Liver (tissue), 9 donors: ENCODE data around the gene AMELY. TPM values are rescaled to one million over a fixed set of nuclear protein-coding genes. Genes with fewer than 3 reads are reported as not detected.
A peak's percentile ranks its signal among the peaks of the same experiment; 100 is the strongest.
"Not testable (repeated sequence)": the region's sequence is repeated elsewhere in the genome, so short reads cannot be mapped to it uniquely, and the experiment has no call there.

Source experiments
- DNase-seq: peaks from one replicate; pipeline ENCODE4 v3.0.0-alpha.2; 2017; ENCODE audit warnings: low spot score
- H3K27ac ChIP-seq, 2 donors: one replicate each; pipeline ENCODE4 v1.7.0; 2013; ENCODE audit warnings: inconsistent platforms in 2 of 2, low read length in 2 of 2, control low read depth in 1 of 2, low read depth in 1 of 2, mild to moderate bottlenecking in 1 of 2
- H3K27me3 ChIP-seq, 4 donors: one replicate each; pipeline versions ENCODE4 v1.6.1 to v1.7.0; 2013; ENCODE audit warnings: low read length in 3 of 4, inconsistent platforms in 1 of 4, mild to moderate bottlenecking in 1 of 4, moderate library complexity in 1 of 4; ENCODE audit not compliant: control insufficient read depth in 4 of 4, insufficient read depth in 4 of 4
- H3K36me3 ChIP-seq, 4 donors: one replicate each; pipeline versions ENCODE4 v1.6.1 to v1.7.0; 2013; ENCODE audit warnings: low read length in 3 of 4, mild to moderate bottlenecking in 3 of 4, low read depth in 1 of 4, moderate library complexity in 1 of 4; ENCODE audit not compliant: control insufficient read depth in 4 of 4, insufficient read depth in 3 of 4
- H3K4me1 ChIP-seq, 4 donors: one replicate each; pipeline versions ENCODE4 v1.6.1 to v1.7.0; 2013; ENCODE audit warnings: low read length in 3 of 4, mild to moderate bottlenecking in 3 of 4, moderate library complexity in 1 of 4; ENCODE audit not compliant: control insufficient read depth in 4 of 4, insufficient read depth in 4 of 4
- H3K4me3 ChIP-seq, 3 donors: one replicate each; pipeline versions ENCODE4 v1.6.1 to v1.7.0; 2013; ENCODE audit warnings: low read length in 3 of 3, control low read depth in 1 of 3, low read depth in 1 of 3, mild to moderate bottlenecking in 1 of 3
- H3K9ac ChIP-seq, 2 donors: one replicate each; pipeline ENCODE4 v1.7.0; 2013; ENCODE audit warnings: low read length in 2 of 2, mild to moderate bottlenecking in 2 of 2, moderate library complexity in 2 of 2, control low read depth in 1 of 2, low read depth in 1 of 2
- H3K9me3 ChIP-seq, 4 donors: one replicate each; pipeline versions ENCODE4 v1.6.1 to v1.7.0; 2013; ENCODE audit warnings: low read length in 3 of 4; ENCODE audit not compliant: control insufficient read depth in 4 of 4
- EGR1 ChIP-seq, 2 donors: IDR thresholded peaks; 2 replicates each; pipeline ENCODE4 v1.6.1; 2016 to 2018; ENCODE audit warnings: antibody characterized with exemption in 2 of 2, low read depth in 2 of 2
- FOXA1 ChIP-seq: IDR thresholded peaks from 2 replicates; pipeline ENCODE4 v1.6.1; 2016; ENCODE audit warnings: antibody characterized with exemption
- FOXA2 ChIP-seq: IDR thresholded peaks from 2 replicates; pipeline ENCODE4 v1.6.1; 2016; ENCODE audit warnings: antibody characterized with exemption
- GABPA ChIP-seq, 2 donors: IDR thresholded peaks in 1 of 2; conservative IDR thresholded peaks in 1 of 2; 2 replicates each; pipeline ENCODE4 v1.6.1; 2016; ENCODE audit warnings: antibody characterized with exemption in 2 of 2, mild to moderate bottlenecking in 1 of 2, moderate library complexity in 1 of 2
- HNF4A ChIP-seq, 2 donors: conservative IDR thresholded peaks; 2 replicates each; pipeline ENCODE4 v1.6.1; 2016; ENCODE audit warnings: antibody characterized with exemption in 2 of 2, mild to moderate bottlenecking in 2 of 2
- HNF4G ChIP-seq: IDR thresholded peaks from 2 replicates; pipeline ENCODE4 v1.6.1; 2016; ENCODE audit warnings: antibody characterized with exemption
- JUND ChIP-seq, 2 donors: IDR thresholded peaks; 2 replicates each; pipeline ENCODE4 v1.6.1; 2016; ENCODE audit warnings: antibody characterized with exemption in 2 of 2
- NR2F2 ChIP-seq: IDR thresholded peaks from 2 replicates; pipeline ENCODE4 v1.6.1; 2016; ENCODE audit warnings: antibody characterized with exemption
- RAD21 ChIP-seq, 2 donors: IDR thresholded peaks; 2 replicates each; pipeline ENCODE4 v1.6.1; 2016; ENCODE audit warnings: antibody characterized with exemption in 2 of 2, mild to moderate bottlenecking in 2 of 2
- RXRA ChIP-seq, 2 donors: IDR thresholded peaks; 2 replicates each; pipeline ENCODE4 v1.6.1; 2017 to 2018; ENCODE audit warnings: antibody characterized with exemption in 2 of 2, mild to moderate bottlenecking in 1 of 2
- SP1 ChIP-seq: IDR thresholded peaks from 2 replicates; pipeline ENCODE4 v1.6.1; 2018; ENCODE audit warnings: antibody characterized with exemption, mild to moderate bottlenecking
- TAF1 ChIP-seq: conservative IDR thresholded peaks from 2 replicates; pipeline ENCODE4 v1.6.1; 2016; ENCODE audit warnings: antibody characterized with exemption, mild to moderate bottlenecking
- YY1 ChIP-seq: IDR thresholded peaks from 2 replicates; pipeline ENCODE4 v1.6.1; 2016; ENCODE audit warnings: antibody characterized with exemption, mild to moderate bottlenecking
- WGBS: extraction: QIAGEN DNeasy Blood & Tissue Kit; methylation state at CpG from one replicate; pipeline ENCODE4 v1.1.7; 2013; 5-methylcytosine and 5-hydroxymethylcytosine counted together
- polyA plus RNA-seq, 2 donors: library from polyadenylated mRNA; stranded (reverse) in 1 of 2; unstranded in 1 of 2; fragments of 200-250 nt in 1 of 2; fragments of >200 nt in 1 of 2; fragmentation: Nextera tagmentation in 1 of 2; extraction: Ambion mirVana in 1 of 2; gene quantifications; one replicate each; pipeline versions ENCODE4 v1.2.1 to v1.2.3, GENCODE V29; 2013 to 2015
- total RNA-seq, 2 donors: library from RNA; depleted of rRNA; stranded (reverse); fragments of >200 nt; gene quantifications; one replicate each; pipeline ENCODE4 v1.2.3, GENCODE V29; 2014
- TF ChIP-seq, protein P1 (sequence below): IDR thresholded peaks from 2 replicates; pipeline ENCODE4 v1.6.1; 2016; ENCODE audit warnings: antibody characterized with exemption, mild to moderate bottlenecking
- TF ChIP-seq, protein P2 (sequence below): IDR thresholded peaks from 2 replicates; pipeline ENCODE4 v1.6.1; 2016; ENCODE audit warnings: antibody characterized with exemption
- TF ChIP-seq, protein P3 (sequence below): IDR thresholded peaks from 2 replicates; pipeline ENCODE4 v1.6.1; 2016; ENCODE audit warnings: antibody characterized with exemption
- TF ChIP-seq, protein P4 (sequence below): IDR thresholded peaks from 2 replicates; pipeline ENCODE4 v1.6.1; 2016; ENCODE audit warnings: antibody characterized with exemption
- TF ChIP-seq, protein P5 (sequence below): fragments of 150-350 bp; IDR thresholded peaks from 2 replicates; pipeline ENCODE4 v1.5.1; 2017; ENCODE audit warnings: improper control_type of control experiment, low read depth, low read length; ENCODE audit not compliant: missing input control
- donor health status: healthy.
- donor health status: healthy.
- donor health status: healthy.
- donor health status: healthy.
- donor health status: healthy.

The AMELY gene
- total and polyA plus RNA-seq, 4 donors = not detected

DNA sequence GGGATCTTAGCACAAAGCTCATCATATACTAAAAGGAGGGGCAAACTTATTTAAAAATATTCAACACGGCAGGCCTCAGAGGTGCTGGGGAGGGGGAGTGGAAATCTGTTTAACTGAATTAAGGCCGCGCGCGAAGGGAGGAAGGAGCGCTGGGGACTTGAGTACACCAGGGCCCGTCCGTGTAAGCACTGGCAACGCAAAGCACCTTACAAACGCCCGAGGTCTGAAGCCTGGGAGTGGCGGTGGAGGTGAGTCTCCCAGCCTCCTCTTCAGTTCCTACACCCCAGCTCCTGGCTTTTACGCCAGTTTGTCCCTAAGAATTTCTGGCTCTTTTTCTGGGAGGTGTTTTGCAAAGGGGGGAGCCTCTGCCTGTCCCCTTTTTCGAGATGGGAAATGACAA is 1.7 kb downstream of the AMELY start:
- H3K27ac ChIP-seq = no peak overlapping the region
- H3K4me3 ChIP-seq = peak overlapping the region in 1 of 3 donors; percentile 71
- H3K9me3 ChIP-seq = no peaks in the 10 kb centered on the region
- H3K36me3 ChIP-seq = no peaks in the 10 kb centered on the region
- 1% methylated on average over 14 of the region's 14 CpGs for WGBS
- TF ChIP-seq SP1 = no peak
- no peak for TF ChIP-seq NR2F2
- TF ChIP-seq, protein P1, sequence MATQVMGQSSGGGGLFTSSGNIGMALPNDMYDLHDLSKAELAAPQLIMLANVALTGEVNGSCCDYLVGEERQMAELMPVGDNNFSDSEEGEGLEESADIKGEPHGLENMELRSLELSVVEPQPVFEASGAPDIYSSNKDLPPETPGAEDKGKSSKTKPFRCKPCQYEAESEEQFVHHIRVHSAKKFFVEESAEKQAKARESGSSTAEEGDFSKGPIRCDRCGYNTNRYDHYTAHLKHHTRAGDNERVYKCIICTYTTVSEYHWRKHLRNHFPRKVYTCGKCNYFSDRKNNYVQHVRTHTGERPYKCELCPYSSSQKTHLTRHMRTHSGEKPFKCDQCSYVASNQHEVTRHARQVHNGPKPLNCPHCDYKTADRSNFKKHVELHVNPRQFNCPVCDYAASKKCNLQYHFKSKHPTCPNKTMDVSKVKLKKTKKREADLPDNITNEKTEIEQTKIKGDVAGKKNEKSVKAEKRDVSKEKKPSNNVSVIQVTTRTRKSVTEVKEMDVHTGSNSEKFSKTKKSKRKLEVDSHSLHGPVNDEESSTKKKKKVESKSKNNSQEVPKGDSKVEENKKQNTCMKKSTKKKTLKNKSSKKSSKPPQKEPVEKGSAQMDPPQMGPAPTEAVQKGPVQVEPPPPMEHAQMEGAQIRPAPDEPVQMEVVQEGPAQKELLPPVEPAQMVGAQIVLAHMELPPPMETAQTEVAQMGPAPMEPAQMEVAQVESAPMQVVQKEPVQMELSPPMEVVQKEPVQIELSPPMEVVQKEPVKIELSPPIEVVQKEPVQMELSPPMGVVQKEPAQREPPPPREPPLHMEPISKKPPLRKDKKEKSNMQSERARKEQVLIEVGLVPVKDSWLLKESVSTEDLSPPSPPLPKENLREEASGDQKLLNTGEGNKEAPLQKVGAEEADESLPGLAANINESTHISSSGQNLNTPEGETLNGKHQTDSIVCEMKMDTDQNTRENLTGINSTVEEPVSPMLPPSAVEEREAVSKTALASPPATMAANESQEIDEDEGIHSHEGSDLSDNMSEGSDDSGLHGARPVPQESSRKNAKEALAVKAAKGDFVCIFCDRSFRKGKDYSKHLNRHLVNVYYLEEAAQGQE = no peak
- DNase-seq = no peak
- H3K27me3 ChIP-seq = no peaks in the 10 kb centered on the region
- no peak overlapping the region for H3K9ac ChIP-seq
- peaks cover 0 to 2% (median 0%) of the 10 kb centered on the region in 4 donors for H3K4me1 ChIP-seq

DNA sequence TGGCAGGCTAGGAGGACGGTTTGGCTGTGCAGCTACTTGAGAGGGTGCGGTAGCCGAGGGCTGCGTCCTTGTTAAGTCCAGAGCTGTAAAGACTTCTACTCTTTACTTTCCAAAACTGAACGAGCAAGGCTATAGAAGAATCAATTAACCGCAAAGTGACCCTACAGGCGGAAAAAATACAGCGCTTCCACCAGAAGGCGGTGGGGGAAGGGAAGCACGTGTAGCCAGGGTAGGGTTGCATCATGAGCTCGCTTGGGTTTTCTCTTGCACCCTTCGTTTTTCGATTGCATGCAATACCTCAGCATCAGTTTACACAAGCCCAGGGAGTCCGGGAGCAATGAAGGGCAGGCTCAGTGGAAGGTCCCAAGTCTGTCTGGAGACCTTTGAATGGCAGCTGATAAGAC is 2.4 kb downstream of the AMELY start:
- peak; percentile 41 for DNase-seq
- Histone ChIP-seq H3K27ac (no peak overlapping the region), H3K27me3 (no peaks in the 10 kb centered on the region), H3K36me3 (no peaks in the 10 kb centered on the region), H3K9me3 (no peaks in the 10 kb centered on the region), H3K9ac (no peak overlapping the region), H3K4me1 (peaks cover 0 to 2% (median 0%) of the 10 kb centered on the region in 4 donors), H3K4me3 (no peak overlapping the region)
- 1% methylated on average over 14 of the region's 14 CpGs for WGBS
- TF ChIP-seq RXRA (IDR thresholded peaks at IDR 0.05) = peak in 1 of 2 donors; percentile 77
- TF ChIP-seq, protein P2, sequence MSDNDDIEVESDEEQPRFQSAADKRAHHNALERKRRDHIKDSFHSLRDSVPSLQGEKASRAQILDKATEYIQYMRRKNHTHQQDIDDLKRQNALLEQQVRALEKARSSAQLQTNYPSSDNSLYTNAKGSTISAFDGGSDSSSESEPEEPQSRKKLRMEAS = peak; percentile 87
- TF ChIP-seq HNF4G = no peak
- TF ChIP-seq EGR1 (IDR thresholded peaks at IDR 0.05; ENCODE audit: low read depth in 2 of 2) = peak in 1 of 2 donors; percentile 42
- no peak for TF ChIP-seq NR2F2
- TF ChIP-seq, protein P1 = no peak
- no peak for TF ChIP-seq RAD21 (IDR thresholded peaks at IDR 0.05)
- no peak for TF ChIP-seq SP1
- TF ChIP-seq, protein P3, sequence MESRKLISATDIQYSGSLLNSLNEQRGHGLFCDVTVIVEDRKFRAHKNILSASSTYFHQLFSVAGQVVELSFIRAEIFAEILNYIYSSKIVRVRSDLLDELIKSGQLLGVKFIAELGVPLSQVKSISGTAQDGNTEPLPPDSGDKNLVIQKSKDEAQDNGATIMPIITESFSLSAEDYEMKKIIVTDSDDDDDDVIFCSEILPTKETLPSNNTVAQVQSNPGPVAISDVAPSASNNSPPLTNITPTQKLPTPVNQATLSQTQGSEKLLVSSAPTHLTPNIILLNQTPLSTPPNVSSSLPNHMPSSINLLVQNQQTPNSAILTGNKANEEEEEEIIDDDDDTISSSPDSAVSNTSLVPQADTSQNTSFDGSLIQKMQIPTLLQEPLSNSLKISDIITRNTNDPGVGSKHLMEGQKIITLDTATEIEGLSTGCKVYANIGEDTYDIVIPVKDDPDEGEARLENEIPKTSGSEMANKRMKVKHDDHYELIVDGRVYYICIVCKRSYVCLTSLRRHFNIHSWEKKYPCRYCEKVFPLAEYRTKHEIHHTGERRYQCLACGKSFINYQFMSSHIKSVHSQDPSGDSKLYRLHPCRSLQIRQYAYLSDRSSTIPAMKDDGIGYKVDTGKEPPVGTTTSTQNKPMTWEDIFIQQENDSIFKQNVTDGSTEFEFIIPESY = peak; percentile 41
- TF ChIP-seq, protein P4, sequence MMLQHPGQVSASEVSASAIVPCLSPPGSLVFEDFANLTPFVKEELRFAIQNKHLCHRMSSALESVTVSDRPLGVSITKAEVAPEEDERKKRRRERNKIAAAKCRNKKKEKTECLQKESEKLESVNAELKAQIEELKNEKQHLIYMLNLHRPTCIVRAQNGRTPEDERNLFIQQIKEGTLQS = no peak
- TF ChIP-seq YY1 = peak; percentile 36
- no peak for TF ChIP-seq TAF1
- peak in 1 of 2 donors; percentile 59 for TF ChIP-seq JUND (IDR thresholded peaks at IDR 0.05)
- no peak for TF ChIP-seq FOXA1
- peak in 1 of 2 donors; percentile 68 for TF ChIP-seq HNF4A (conservative IDR thresholded peaks at IDR 0.05)
- no peak for TF ChIP-seq GABPA (IDR thresholded peaks at IDR 0.05 in 1 of 2, conservative IDR thresholded peaks at IDR 0.05 in 1 of 2)
- TF ChIP-seq FOXA2 = peak; percentile 50
- TF ChIP-seq, protein P5, sequence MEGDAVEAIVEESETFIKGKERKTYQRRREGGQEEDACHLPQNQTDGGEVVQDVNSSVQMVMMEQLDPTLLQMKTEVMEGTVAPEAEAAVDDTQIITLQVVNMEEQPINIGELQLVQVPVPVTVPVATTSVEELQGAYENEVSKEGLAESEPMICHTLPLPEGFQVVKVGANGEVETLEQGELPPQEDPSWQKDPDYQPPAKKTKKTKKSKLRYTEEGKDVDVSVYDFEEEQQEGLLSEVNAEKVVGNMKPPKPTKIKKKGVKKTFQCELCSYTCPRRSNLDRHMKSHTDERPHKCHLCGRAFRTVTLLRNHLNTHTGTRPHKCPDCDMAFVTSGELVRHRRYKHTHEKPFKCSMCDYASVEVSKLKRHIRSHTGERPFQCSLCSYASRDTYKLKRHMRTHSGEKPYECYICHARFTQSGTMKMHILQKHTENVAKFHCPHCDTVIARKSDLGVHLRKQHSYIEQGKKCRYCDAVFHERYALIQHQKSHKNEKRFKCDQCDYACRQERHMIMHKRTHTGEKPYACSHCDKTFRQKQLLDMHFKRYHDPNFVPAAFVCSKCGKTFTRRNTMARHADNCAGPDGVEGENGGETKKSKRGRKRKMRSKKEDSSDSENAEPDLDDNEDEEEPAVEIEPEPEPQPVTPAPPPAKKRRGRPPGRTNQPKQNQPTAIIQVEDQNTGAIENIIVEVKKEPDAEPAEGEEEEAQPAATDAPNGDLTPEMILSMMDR = no peak

DNA sequence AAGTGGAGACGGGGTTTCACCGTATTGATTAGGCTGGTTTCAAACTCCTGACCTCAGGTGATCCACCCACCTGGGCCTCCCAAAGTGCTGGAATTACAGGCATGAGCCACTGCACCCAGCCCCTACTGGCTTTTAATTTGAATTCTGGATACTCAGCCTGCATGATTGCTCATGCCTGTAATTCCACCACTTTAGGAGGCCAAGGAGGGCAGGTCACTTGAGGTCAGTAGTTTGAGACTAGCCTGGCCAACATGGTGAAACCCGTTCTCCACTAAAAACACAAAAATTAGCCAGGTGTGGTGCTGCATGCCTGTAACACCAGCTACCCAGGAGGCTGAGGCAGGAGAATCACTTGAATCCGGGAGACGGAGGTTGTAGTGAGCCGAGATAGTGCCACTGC is 3.5 kb downstream of the AMELY start:
- H3K27ac ChIP-seq, H3K27me3 ChIP-seq, H3K9me3 ChIP-seq, H3K4me1 ChIP-seq, H3K36me3 ChIP-seq, H3K9ac ChIP-seq, DNase-seq, H3K4me3 ChIP-seq: not testable (repeated sequence)
- WGBS = 68% methylated on average over 6 of the region's 6 CpGs
